Fibroblast of mammary gland (primary cell): ENCODE results near the gene AQR.

Source experiments
- DNase-seq: peaks from one replicate; pipeline ENCODE4 v3.0.0-alpha.2; 2010; ENCODE audit warnings: low read depth
- H3K4me3 ChIP-seq: 2 replicates; pipeline ENCODE4 v1.5.1; 2011; ENCODE audit warnings: low read depth, mild to moderate bottlenecking, low read length, moderate library complexity; ENCODE audit not compliant: control insufficient read depth
- TF ChIP-seq, protein P1 (sequence below): conservative IDR thresholded peaks from 2 replicates; pipeline ENCODE4 v1.5.1; 2011; ENCODE audit warnings: low read depth, low read length, inconsistent platforms; ENCODE audit not compliant: control insufficient read depth, insufficient read depth

Gene AQR

DNA sequence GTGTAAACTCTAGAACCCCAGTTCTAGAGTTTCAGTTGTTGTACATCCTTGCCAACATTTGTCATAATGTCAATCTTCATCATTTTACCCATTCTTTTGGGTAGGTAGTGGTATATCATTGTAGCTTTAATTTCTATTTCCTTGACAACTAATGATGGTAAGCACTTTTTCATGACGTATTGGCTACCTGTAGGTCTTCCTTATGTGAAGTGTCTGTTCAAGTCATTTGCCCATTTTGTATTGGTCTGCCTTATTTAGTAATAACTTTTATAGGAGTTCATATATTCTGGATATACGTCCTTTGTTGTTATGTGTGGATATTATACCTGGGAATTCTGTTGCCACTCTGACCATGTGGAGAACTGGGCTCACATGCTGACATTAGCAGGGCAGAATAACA, 100.4 kb downstream of the AQR start:
- DNase-seq = no peak
- TF ChIP-seq, protein P1, sequence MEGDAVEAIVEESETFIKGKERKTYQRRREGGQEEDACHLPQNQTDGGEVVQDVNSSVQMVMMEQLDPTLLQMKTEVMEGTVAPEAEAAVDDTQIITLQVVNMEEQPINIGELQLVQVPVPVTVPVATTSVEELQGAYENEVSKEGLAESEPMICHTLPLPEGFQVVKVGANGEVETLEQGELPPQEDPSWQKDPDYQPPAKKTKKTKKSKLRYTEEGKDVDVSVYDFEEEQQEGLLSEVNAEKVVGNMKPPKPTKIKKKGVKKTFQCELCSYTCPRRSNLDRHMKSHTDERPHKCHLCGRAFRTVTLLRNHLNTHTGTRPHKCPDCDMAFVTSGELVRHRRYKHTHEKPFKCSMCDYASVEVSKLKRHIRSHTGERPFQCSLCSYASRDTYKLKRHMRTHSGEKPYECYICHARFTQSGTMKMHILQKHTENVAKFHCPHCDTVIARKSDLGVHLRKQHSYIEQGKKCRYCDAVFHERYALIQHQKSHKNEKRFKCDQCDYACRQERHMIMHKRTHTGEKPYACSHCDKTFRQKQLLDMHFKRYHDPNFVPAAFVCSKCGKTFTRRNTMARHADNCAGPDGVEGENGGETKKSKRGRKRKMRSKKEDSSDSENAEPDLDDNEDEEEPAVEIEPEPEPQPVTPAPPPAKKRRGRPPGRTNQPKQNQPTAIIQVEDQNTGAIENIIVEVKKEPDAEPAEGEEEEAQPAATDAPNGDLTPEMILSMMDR = no peak
- H3K4me3 ChIP-seq = no peak overlapping the region

DNA sequence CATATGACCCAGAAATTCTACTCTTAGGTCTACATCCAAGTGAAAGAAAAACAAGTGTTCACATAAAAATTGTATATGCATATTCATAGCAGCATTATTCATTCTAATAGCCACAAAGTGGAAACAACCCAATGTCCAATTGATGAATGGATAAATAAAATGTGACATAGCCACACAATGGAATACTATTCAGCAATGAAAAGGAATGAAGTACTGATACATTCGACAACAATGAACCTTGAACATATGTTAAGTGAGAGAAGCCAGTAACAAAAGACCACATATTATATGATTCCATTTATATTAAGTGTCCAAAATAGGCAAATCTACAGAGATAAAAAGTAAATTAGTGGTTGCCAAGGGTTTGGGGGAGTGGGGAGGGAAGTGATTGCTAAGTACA, 104.0 kb downstream of the AQR start:
- TF ChIP-seq, protein P1 = no peak
- H3K4me3 ChIP-seq = no peak overlapping the region
- no peak for DNase-seq

DNA sequence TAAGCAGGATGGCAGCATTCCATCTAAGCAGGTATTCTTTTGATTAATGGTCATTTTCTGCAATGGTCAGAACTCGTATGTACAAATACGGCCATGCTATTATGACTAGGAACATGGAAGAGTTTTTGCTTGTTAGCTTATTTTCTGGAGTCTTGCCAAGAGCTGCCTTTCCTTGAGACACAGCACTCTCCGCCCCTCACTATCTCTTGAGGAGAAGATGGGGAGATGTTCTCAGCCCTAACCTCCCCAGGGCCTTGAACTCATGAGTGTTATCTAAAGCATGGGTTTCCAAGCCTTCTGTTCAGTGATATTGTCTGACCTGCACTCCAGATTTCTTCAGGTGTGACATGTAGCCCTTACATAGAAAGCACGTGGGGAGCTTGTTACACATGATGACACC, 108.3 kb downstream of the AQR start:
- TF ChIP-seq, protein P1 = no peak
- no peak overlapping the region for H3K4me3 ChIP-seq
- DNase-seq = no peak

DNA sequence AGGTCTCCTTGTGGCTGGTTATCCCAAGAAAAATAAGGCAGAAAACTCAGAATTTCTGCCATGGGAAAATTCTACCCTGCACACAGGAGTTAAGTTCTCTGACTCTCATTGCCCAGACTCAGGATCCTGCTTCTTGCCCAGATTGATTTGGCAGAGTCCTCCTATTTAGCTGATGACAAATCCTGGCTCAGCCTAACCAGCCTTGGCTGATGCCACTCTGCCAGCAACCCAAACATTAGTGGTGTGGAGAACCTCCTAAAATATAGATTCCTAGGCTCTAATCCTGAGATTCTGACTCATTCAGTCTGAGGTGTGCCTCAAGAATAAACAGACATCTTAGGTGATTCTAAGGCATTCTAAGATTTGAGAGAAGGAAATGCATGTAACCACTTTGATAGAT, 113.6 kb downstream of the AQR start:
- peak; percentile 43 for DNase-seq
- TF ChIP-seq, protein P1 = no peak
- H3K4me3 ChIP-seq = no peak overlapping the region

DNA sequence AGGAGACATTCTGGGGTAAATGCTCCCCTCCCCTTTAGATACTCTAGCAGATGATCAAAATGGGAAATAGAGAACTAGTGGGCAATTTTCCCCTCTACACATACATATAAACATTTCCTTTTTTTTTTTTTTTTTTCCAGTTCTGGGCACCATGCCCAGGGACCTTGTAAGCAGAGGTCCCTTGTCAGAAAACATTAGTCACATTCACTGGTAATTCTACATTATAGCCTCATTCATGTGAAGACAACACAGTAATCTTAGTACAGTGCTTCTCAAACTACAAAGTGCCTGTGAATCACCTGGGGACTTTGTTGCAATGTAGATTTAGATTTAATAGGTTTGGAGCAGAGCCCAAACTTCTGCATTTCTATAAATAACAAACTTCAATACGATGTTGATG, 114.1 kb downstream of the AQR start:
- DNase-seq = peak; percentile 79

DNA sequence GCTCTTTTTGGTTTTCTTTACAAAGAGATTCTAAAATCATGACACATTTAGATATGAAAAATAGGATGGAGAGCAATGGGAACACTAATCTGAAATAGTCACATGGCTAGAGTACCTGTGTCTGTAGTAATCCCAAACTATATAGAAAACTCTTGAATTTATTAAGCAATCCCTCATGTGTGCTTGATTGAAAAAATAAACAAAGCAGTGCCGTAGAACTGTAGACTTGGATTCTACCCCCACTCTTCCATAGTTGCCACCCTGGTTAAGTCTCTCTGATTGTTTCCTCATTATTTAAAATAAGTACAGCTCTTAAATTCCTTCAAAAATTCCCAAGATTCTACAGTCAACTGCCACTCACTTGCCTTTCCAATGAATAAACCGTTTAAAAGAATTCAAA, 115.3 kb downstream of the AQR start:
- TF ChIP-seq, protein P1 = no peak
- DNase-seq = no peak
- H3K4me3 ChIP-seq = no peak overlapping the region

More for the DNA sequence above, 114.1 kb downstream of the AQR start:
- TF ChIP-seq, protein P1 = no peak
- H3K4me3 ChIP-seq = no peak overlapping the region

DNA sequence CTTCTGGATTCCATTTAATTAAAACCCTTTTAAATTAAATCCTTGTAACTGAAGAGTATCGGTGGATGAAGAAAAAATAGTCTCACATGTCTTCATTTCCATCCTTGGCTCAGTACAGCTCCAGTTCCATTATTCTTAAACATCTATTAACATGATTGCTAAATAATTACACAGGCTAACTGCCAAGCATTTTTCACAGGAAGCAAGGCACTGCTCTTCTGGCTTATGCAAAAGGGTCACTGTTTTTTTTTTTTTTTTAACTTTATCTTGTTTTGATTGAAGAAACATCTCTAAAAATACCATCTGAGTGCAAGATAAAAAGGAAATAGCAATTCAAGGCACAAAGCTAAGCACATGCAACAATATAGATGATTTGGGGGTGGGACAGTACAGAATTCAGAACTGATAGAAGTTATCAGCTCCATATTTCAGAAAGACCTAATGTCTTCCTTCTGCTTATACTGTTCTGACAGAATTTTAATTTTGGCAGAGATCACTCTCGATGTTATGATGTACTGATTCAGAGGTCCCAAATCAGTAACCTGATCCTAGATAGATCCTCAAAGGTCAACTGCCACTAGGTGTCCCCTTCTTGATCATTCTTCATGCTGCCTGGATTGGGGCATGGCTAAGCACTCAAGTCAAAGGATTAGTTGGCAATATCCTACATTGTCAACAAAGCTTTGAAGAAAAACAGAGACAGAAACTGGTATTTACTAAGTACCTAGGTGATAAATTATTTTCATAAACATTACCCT, 116.4 kb downstream of the AQR start:
- DNase-seq = peak; percentile 47
- TF ChIP-seq, protein P1 = no peak

More for the DNA sequence above, 116.4 kb downstream of the AQR start:
- H3K4me3 ChIP-seq = no peak overlapping the region
